Neural crest cell (in vitro differentiated cells): ENCODE measurements around the gene NPAS2. TPM values are rescaled to one million over a fixed set of nuclear protein-coding genes. Genes with fewer than 3 reads are reported as not detected.

ENCODE experiments used
- DNase-seq: peaks from one replicate; pipeline ENCODE4 v3.0.0; 2021; ENCODE audit warnings: low read depth, mixed read lengths, low spot score
- H3K27ac Mint-ChIP-seq: one replicate; pipeline ENCODE4 v1.8.0; 2021; ENCODE audit warnings: mild to moderate bottlenecking, mixed read lengths; ENCODE audit not compliant: unreplicated experiment
- H3K27me3 Mint-ChIP-seq: 2 replicates; pipeline ENCODE4 v1.8.0; 2021; ENCODE audit warnings: low read depth, mild to moderate bottlenecking, mixed read lengths
- H3K36me3 Mint-ChIP-seq: 2 replicates; pipeline ENCODE4 v1.8.0; 2021; ENCODE audit warnings: low read depth, mild to moderate bottlenecking, mixed read lengths
- H3K4me1 Mint-ChIP-seq: 2 replicates; pipeline ENCODE4 v1.8.0; 2021; ENCODE audit warnings: mixed read lengths
- H3K4me3 Mint-ChIP-seq: one replicate; pipeline ENCODE4 v1.8.0; 2021; ENCODE audit warnings: mild to moderate bottlenecking, mixed read lengths
- H3K9me3 Mint-ChIP-seq: 2 replicates; pipeline ENCODE4 v1.8.0; 2021; ENCODE audit warnings: mixed read lengths
- total RNA-seq: library from RNA; stranded (reverse); gene quantifications from 2 replicates; pipeline ENCODE4 v1.2.1, GENCODE V29; 2021
- TF ChIP-seq, protein P1 (sequence below): fragments of 200-600 bp; sonication (generic); conservative IDR thresholded peaks from 2 replicates; pipeline ENCODE4 v1.5.0; 2021; ENCODE audit warnings: antibody characterized with exemption, mild to moderate bottlenecking

Gene NPAS2
- total RNA-seq, 1 donor from 2014 or later, result 2.6 TPM

DNA sequence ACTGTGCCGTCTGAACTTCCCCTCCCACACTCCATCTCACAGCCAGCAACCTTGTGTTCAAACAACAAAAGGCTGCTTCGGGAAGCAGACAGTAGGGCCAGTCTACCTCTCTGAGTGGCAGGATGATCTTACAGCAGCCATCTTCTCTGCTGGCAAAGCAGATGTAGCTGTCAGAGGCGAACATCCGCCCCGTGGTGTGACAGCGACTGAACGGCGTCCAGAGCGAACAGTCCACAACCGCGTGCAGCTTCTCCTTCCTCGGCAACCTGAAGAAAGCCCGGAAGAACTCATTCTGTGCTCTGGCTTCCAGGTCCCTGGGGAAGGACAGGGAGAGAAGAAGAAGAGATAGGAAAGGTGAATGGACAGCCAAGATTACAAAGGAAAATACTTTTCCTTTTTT, 220.1 kb downstream of the NPAS2 start:
- Mint-ChIP-seq H3K4me1 (peaks cover 11% of the 10 kb centered on the region), H3K9me3 (no peaks in the 10 kb centered on the region), H3K27me3 (no peaks in the 10 kb centered on the region), H3K36me3 (peaks cover 6% of the 10 kb centered on the region), H3K27ac (peak overlapping the region; percentile 92), H3K4me3 (no peak overlapping the region)
- TF ChIP-seq, protein P1, sequence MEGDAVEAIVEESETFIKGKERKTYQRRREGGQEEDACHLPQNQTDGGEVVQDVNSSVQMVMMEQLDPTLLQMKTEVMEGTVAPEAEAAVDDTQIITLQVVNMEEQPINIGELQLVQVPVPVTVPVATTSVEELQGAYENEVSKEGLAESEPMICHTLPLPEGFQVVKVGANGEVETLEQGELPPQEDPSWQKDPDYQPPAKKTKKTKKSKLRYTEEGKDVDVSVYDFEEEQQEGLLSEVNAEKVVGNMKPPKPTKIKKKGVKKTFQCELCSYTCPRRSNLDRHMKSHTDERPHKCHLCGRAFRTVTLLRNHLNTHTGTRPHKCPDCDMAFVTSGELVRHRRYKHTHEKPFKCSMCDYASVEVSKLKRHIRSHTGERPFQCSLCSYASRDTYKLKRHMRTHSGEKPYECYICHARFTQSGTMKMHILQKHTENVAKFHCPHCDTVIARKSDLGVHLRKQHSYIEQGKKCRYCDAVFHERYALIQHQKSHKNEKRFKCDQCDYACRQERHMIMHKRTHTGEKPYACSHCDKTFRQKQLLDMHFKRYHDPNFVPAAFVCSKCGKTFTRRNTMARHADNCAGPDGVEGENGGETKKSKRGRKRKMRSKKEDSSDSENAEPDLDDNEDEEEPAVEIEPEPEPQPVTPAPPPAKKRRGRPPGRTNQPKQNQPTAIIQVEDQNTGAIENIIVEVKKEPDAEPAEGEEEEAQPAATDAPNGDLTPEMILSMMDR, result no peak
- no peak for DNase-seq

DNA sequence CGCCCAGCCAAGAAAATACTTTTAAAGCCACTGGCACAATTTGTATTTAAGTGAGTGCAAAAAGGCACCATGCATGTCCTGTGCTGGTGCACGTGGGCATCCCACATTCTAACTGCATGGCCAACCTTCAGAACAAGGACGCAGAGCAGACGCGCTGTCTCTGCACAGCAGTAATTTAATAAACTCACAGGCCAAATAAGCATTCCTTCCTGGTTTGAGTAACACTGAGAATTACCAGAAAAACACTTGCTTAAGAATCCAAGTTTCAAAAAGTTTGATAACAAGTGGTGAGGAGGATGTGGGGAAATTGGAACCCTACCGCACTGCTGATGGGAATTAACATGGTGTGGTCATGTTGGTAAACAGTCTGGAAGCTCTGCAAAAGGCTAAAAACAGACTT, 220.8 kb downstream of the NPAS2 start:
- H3K27ac Mint-ChIP-seq, result no peak overlapping the region
- no peaks in the 10 kb centered on the region for H3K27me3 Mint-ChIP-seq
- peaks cover 6% of the 10 kb centered on the region for H3K36me3 Mint-ChIP-seq
- no peaks in the 10 kb centered on the region for H3K9me3 Mint-ChIP-seq
- H3K4me1 Mint-ChIP-seq, result peaks cover 11% of the 10 kb centered on the region
- no peak for DNase-seq
- TF ChIP-seq, protein P1, result no peak
- no peak overlapping the region for H3K4me3 Mint-ChIP-seq

DNA sequence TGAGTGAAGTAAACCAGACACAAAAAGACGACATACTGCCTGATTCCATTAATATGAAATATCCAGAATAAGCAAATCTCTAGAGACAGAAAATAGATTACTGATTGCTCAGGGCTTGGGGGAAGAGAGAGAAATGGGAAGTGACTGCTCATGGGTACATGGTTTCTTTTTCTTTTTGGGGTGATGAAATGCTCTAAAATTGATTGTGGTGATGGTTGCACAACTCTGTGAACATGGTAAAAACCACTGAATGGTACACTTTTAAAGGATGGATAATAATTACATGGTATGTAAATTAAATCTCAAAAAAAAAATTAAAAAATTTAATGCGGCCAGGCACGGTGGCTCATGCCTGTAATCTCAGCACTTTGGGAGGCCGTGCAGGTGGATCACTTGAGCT, 221.5 kb downstream of the NPAS2 start:
- H3K4me1 Mint-ChIP-seq, result peaks cover 11% of the 10 kb centered on the region
- H3K4me3 Mint-ChIP-seq, result no peak overlapping the region
- no peak overlapping the region for H3K27ac Mint-ChIP-seq
- no peak for DNase-seq
- H3K27me3 Mint-ChIP-seq, result no peaks in the 10 kb centered on the region
- TF ChIP-seq, protein P1, result no peak
- no peaks in the 10 kb centered on the region for H3K9me3 Mint-ChIP-seq
- peaks cover 6% of the 10 kb centered on the region for H3K36me3 Mint-ChIP-seq

DNA sequence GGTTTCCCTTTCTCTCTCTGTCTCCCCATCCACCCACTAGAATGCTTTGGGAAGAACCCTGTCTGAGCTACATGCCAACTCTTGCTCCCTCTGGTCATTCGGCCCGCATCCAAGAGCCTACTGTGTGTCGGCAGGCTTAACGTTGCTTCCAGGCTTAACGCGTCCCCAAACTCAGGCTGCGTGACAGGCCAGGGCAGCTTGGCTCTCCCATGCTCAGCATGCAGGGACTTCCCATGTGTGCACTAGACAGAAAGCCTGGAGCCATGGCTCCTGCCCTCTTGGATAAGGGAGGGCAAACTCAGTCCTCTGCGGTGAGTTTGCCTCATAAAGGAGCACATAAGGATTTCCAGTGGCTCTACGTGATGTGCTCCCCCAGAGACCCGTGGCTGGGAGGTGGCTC, 225.4 kb downstream of the NPAS2 start:
- no peak for DNase-seq
- Mint-ChIP-seq H3K9me3 (no peaks in the 10 kb centered on the region), H3K4me1 (no peaks in the 10 kb centered on the region), H3K27me3 (no peaks in the 10 kb centered on the region), H3K27ac (no peak overlapping the region), H3K4me3 (no peak overlapping the region), H3K36me3 (peaks cover 7% of the 10 kb centered on the region)
- TF ChIP-seq, protein P1, result no peak

Other genes with a start within 250 kb of the NPAS2 start
- gene RPL31, start 182.2 kb downstream of the NPAS2 start, total RNA-seq, result 1,439 and 1,563 TPM in 2 replicates